Breast epithelium (tissue), 3 donors: ENCODE measurements around the gene FAM170B.

ENCODE experiments used
- CTCF ChIP-seq, 3 donors: fragments of 450-650 bp; IDR thresholded peaks; one replicate each; pipeline ENCODE4 v1.5.1; 2016 to 2017; ENCODE audit warnings: antibody characterized with exemption in 3 of 3, mild to moderate bottlenecking in 3 of 3, moderate library complexity in 3 of 3
- POLR2A ChIP-seq: fragments of 450-650 bp; IDR thresholded peaks from one replicate; pipeline ENCODE4 v1.6.1; 2016; ENCODE audit warnings: antibody characterized with exemption, mild to moderate bottlenecking, moderate library complexity

- TF ChIP-seq CTCF (IDR thresholded peaks at IDR 0.05): no peak
- TF ChIP-seq POLR2A: no peak
These were observed 27.7 kb upstream of the FAM170B start for GRCh38 chr10:49161411-49161997.
